NCI-H345 treated with DMSO at 0.1 percent for 48 hours (cell line): ENCODE data around the gene PTN.

Experiments used
- DNase-seq: peaks from one replicate; lab custom pipeline; 2025; ENCODE audit not compliant: unreplicated experiment; lab: John Stamatoyannopoulos, UW

PTN gene, protein sequence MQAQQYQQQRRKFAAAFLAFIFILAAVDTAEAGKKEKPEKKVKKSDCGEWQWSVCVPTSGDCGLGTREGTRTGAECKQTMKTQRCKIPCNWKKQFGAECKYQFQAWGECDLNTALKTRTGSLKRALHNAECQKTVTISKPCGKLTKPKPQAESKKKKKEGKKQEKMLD

GRCh38 chr7:137343281-137343841, at the start of gene PTN:
Gene PTN (minus strand): TSS chr7:137343733. CDS start chr7:137254973, 88,760 bp downstream.
- DNase-seq: peak; percentile 58

- DNase-seq: peak; percentile 71
Observed at GRCh38 chr7:137390076-137390475, 46.5 kb upstream of the PTN start.

GRCh38 chr7:137388916-137389315, 45.4 kb upstream of the PTN start:
- no peak for DNase-seq

GRCh38 chr7:137386966-137387365, 43.4 kb upstream of the PTN start:
- DNase-seq: no peak

GRCh38 chr7:137381045-137381444, 37.5 kb upstream of the PTN start:
- no peak for DNase-seq

GRCh38 chr7:137373507-137373906, 30.0 kb upstream of the PTN start:
- no peak for DNase-seq

- DNase-seq: no peak
Observed at GRCh38 chr7:137371616-137372015, 28.1 kb upstream of the PTN start.

- no peak for DNase-seq
Observed at GRCh38 chr7:137366995-137367394, 23.5 kb upstream of the PTN start.

DNA sequence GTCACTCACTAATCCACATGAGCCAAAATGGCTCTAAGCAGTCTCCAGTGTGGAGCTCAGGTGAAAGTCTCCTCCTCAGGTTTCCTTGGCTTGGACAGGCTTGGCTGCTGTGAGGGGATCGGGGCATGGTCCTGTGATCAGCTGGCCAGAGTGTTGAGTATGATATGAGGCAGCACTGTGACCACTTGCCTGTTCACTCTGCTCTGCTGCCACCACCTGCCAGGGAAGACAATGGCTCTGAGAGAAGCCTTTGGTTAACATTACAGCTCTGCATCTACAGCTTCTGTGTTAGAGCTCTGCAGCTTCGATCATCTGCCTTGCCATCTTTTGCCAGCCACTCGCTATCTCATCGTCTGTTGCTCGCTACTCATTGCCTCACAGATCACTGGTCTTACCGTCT, 20.1 kb upstream of the PTN start:
- DNase-seq: no peak

- no peak for DNase-seq
Observed at GRCh38 chr7:137360087-137360679, 16.6 kb upstream of the PTN start.

DNA sequence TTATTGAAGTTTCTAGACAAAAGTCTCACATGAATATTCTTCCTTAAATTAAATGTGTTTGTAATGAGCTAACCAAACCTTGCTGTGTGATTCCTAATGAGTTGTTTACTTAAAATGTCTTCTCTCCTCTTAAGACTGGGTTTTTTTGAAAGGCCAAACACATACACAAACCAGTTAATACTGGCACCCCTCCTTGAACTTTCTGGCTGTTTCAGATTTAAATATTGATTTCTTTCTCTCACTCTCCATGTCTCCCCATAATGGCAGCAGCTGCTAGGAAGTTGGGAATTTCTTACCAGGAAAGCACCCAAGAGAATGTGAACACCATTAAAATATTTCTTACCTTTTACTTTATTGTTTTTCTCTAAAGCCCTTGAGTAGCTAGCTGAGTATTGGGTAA, 11.4 kb upstream of the PTN start:
- DNase-seq: no peak

DNA sequence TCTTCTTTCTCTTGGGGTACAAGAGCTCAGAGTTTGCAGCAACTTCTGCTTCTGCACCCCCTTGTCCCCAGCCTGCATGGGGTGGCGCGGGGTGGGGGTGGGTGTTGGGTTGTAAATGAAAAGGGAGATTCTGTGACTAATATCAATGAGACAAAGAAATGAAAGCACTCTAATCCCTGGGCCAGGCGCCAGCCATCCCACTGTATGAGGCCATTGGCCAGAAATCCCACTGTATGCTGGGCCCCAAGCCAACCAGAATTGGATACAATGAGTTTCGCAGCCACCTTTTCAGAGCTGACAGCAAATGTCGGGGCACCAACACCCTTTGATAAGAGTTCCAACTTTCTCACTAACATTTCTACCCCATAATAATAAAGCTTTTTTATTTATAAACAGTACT, 10.9 kb upstream of the PTN start:
- DNase-seq: no peak

GRCh38 chr7:137351941-137352340, 8.4 kb upstream of the PTN start:
- DNase-seq: no peak

GRCh38 chr7:137345799-137346449, 2.4 kb upstream of the PTN start:
- no peak for DNase-seq

GRCh38 chr7:137342828-137343261, 688 bp downstream of the PTN start:
- no peak for DNase-seq

- no peak for DNase-seq
Observed at GRCh38 chr7:137342265-137342664, 1.3 kb downstream of the PTN start.

GRCh38 chr7:137337902-137338301, 5.6 kb downstream of the PTN start:
- no peak for DNase-seq

DNA sequence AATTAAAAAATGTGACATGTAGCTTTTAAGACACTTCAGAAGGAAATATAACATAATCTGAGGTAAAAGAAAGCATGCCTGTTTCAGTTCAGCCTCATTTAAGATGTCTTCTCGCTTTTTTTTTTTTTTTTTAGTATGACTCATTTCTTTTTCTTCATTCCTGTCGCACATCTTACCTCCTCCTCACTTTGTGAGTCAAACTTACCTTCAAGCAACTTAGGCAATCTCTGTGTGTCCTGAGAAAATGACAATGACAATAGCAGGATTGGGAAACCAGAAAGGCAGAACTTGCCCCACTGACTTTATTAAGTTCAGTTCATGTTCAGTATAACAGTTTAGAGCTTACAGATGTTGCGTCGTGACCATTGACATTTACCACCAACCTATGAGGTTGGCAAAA, 7.7 kb downstream of the PTN start:
- DNase-seq: no peak

GRCh38 chr7:137331378-137331777, 12.2 kb downstream of the PTN start:
- no peak for DNase-seq

DNA sequence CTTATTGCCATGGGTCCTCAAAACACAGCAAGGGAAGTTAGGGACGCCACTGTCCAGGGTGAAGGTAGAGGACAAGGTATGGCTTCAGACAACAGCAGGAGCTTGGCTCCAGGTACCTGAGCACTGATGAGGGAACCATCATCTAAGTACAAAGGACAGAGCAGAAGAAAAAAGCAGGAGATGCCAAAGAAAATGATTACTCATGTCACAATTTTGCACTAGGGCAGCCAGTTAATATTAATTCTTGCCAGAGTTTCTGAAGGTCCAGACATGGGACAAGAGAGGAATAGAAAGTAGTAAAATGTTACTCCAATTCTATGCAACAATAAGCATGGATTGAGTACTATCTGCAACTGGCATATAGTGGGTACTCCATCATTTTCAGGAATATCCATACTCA, 14.1 kb downstream of the PTN start:
- no peak for DNase-seq

GRCh38 chr7:137328373-137329120, 15.0 kb downstream of the PTN start:
- peak; percentile 48 for DNase-seq

DNA sequence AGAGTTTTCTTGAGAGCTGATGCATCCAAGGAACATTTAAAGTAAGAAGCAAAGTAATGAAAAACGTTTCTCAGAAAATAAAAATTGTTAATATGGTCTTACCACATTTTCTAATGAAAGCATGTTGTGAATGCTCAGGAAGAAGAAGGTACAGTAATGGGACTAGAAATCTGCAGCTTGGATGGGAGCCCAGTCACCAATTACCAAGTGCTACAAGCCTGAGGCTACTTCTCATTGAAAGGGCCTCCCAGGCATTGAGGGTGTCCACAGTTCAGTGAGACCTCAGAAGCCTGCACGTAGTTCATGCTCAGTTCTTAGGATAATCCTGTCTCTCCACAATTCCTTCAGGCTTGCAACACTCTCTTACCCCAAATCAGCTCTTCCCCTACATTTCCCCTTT, 17.6 kb downstream of the PTN start:
- DNase-seq: peak; percentile 8
